ENCODE measurements around the gene KLHL30. TPM values are rescaled to one million over a fixed set of nuclear protein-coding genes. Genes with fewer than 3 reads are reported as not detected.
"Not testable (repeated sequence)": the region's sequence is repeated elsewhere in the genome, so short reads cannot be mapped to it uniquely, and the experiment has no call there.

KLHL30 gene
- total RNA-seq, 1 donor from 2014 or later, result 18.3 TPM

DNA sequence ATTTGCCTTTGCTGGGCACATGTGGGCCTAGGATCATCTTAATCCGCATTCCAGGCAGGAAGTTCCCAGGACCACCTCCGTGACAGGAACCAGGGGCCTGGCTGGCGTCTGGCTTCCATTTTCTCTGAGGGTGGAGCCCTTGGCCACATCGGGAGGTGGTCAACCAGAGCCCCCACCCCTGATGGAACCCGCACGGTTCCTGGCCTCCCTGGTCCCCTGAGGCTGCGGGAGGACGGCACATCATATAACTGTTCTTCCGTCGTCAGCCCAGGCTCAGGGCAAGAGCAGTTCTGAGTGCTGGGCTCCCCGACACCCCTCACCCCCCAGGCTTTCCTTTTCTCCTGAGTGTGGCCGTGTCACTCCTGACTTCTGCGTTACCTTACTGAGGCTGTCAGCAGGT lies 24.9 kb upstream of the KLHL30 start:
- H3K36me3 ChIP-seq (ENCODE audit: control insufficient read depth in 3 of 3, insufficient read depth in 3 of 3, low read length in 3 of 3), result no peaks in the 10 kb centered on the region
- H3K4me1 ChIP-seq (ENCODE audit: control insufficient read depth in 3 of 3, insufficient read depth in 3 of 3, low read length in 3 of 3), result peaks cover 0 to 6% (median 5%) of the 10 kb centered on the region in 3 donors
- no peak overlapping the region for H3K9ac ChIP-seq (ENCODE audit: low read depth in 1 of 3, low read length in 3 of 3)
- peaks cover 0 to 2% (median 0%) of the 10 kb centered on the region in 3 donors for H3K9me3 ChIP-seq (ENCODE audit: control insufficient read depth in 3 of 3, low read length in 3 of 3)
- no peak overlapping the region for H3K4me3 ChIP-seq (ENCODE audit: low read length in 3 of 3)
- H3K27me3 ChIP-seq (ENCODE audit: control insufficient read depth in 3 of 3, insufficient read depth in 3 of 3, low read length in 3 of 3), result peaks cover 0 to 15% (median 11%) of the 10 kb centered on the region in 3 donors
- no peak overlapping the region for H3K27ac ChIP-seq (ENCODE audit: low read depth, low read length)

DNA sequence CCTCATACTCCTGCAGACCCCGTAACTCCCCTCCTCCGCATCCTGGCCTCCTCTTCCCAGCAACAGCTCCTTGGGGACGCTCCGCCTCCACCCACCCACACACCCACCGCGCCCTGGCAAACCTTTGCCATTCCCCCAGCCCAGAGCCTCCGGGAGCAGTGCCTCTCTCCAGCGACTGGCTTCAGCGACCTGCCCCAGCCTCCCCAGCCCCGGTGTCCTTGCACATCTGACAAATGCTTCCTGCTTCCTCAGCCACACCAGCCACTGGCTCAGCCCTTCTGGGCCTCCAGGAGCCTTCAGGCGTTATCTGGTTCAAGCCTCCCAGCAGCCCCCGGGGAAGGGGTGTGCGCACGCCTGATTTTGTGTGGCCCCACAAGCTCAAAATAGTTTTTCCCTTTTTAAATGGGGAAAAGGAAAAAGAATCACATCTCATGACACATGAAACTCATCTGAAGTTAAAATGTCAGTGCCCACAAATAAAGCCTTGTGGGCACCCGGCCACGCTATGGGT lies 24.1 kb upstream of the KLHL30 start:
- Histone ChIP-seq H3K27me3 (ENCODE audit: control insufficient read depth in 3 of 3, insufficient read depth in 3 of 3, low read length in 3 of 3) (peaks cover 0 to 15% (median 11%) of the 10 kb centered on the region in 3 donors), H3K9ac (ENCODE audit: low read depth in 1 of 3, low read length in 3 of 3) (no peak overlapping the region), H3K4me1 (ENCODE audit: control insufficient read depth in 3 of 3, insufficient read depth in 3 of 3, low read length in 3 of 3) (no peaks in the 10 kb centered on the region), H3K36me3 (ENCODE audit: control insufficient read depth in 3 of 3, insufficient read depth in 3 of 3, low read length in 3 of 3) (no peaks in the 10 kb centered on the region), H3K27ac (ENCODE audit: low read depth, low read length) (no peak overlapping the region), H3K9me3 (ENCODE audit: control insufficient read depth in 3 of 3, low read length in 3 of 3) (peaks cover 0 to 2% (median 0%) of the 10 kb centered on the region in 3 donors), H3K4me3 (ENCODE audit: low read length in 3 of 3) (no peak overlapping the region)

DNA sequence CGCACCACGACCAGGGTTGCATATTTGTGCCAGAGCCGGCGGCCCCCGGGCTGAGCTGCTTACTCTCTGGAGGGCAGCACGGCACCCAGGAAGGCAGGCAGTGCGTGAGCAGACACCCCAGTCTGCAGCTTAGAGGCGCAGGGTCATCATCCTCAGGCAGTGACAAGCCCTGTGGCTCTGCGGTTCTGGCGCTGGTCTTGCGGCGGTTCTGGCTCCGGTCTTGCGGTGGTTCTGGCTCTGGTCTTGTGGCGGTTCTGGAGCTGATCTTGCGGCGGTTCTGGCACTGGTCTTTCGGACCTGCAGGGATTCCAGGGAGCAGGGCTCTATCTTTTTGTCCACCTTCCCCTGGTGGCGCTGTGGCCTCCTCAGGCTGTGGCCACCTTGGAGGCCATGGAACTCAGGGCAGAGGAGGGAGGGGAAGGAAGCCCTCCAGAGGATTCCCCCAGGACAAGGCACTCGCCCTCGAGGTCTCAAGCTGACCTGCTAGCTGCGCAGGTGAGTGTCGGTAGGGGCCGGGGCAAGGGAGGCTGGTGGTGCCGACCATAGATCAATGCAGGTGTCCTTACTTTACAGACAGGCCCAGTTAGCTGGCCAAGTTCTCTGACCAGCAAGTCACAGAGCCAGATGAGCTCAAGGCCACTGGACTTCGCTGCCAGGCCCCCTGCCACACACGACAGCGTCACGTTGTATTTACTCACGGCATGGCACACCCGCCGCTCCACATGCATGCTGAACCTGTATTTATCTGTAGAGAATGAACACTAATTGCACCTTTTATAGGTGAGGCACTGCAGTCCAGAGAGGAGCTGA lies 23.4 kb upstream of the KLHL30 start:
- H3K9me3 ChIP-seq (ENCODE audit: control insufficient read depth in 3 of 3, low read length in 3 of 3), result peaks cover 0 to 2% (median 0%) of the 10 kb centered on the region in 3 donors
- no peak overlapping the region for H3K27ac ChIP-seq (ENCODE audit: low read depth, low read length)
- H3K4me3 ChIP-seq (ENCODE audit: low read length in 3 of 3), result no peak overlapping the region
- no peaks in the 10 kb centered on the region for H3K36me3 ChIP-seq (ENCODE audit: control insufficient read depth in 3 of 3, insufficient read depth in 3 of 3, low read length in 3 of 3)
- H3K9ac ChIP-seq (ENCODE audit: low read depth in 1 of 3, low read length in 3 of 3), result no peak overlapping the region
- H3K27me3 ChIP-seq (ENCODE audit: control insufficient read depth in 3 of 3, insufficient read depth in 3 of 3, low read length in 3 of 3), result peaks cover 0 to 15% (median 11%) of the 10 kb centered on the region in 3 donors
- no peaks in the 10 kb centered on the region for H3K4me1 ChIP-seq (ENCODE audit: control insufficient read depth in 3 of 3, insufficient read depth in 3 of 3, low read length in 3 of 3)

DNA sequence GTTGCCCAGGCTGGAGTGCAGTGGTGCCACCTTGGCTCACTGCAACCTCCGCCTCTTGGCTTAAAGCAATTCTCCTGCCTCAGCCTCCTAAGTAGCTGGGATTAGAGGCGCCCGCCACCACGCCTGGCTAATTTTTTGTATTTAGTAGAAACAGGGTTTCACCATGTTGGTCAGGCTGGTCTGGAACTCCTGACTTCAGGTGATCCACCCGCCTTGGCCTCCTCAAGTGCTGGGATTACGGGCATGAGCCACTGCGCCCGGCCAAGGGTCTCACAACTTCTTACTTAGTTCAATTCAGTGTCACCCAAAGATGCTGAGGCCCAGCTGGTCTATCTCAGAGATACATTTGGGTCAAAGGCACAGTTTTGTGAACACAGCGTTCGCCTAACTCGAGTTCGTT lies 22.8 kb upstream of the KLHL30 start:
- H3K9me3 ChIP-seq (ENCODE audit: control insufficient read depth in 3 of 3, low read length in 3 of 3); H3K4me3 ChIP-seq (ENCODE audit: low read length in 3 of 3); H3K9ac ChIP-seq (ENCODE audit: low read depth in 1 of 3, low read length in 3 of 3); H3K27ac ChIP-seq (ENCODE audit: low read depth, low read length); H3K4me1 ChIP-seq (ENCODE audit: control insufficient read depth in 3 of 3, insufficient read depth in 3 of 3, low read length in 3 of 3); H3K36me3 ChIP-seq (ENCODE audit: control insufficient read depth in 3 of 3, insufficient read depth in 3 of 3, low read length in 3 of 3): not testable (repeated sequence)
- peaks cover 0 to 15% (median 11%) of the 10 kb centered on the region in 3 donors for H3K27me3 ChIP-seq (ENCODE audit: control insufficient read depth in 3 of 3, insufficient read depth in 3 of 3, low read length in 3 of 3)

DNA sequence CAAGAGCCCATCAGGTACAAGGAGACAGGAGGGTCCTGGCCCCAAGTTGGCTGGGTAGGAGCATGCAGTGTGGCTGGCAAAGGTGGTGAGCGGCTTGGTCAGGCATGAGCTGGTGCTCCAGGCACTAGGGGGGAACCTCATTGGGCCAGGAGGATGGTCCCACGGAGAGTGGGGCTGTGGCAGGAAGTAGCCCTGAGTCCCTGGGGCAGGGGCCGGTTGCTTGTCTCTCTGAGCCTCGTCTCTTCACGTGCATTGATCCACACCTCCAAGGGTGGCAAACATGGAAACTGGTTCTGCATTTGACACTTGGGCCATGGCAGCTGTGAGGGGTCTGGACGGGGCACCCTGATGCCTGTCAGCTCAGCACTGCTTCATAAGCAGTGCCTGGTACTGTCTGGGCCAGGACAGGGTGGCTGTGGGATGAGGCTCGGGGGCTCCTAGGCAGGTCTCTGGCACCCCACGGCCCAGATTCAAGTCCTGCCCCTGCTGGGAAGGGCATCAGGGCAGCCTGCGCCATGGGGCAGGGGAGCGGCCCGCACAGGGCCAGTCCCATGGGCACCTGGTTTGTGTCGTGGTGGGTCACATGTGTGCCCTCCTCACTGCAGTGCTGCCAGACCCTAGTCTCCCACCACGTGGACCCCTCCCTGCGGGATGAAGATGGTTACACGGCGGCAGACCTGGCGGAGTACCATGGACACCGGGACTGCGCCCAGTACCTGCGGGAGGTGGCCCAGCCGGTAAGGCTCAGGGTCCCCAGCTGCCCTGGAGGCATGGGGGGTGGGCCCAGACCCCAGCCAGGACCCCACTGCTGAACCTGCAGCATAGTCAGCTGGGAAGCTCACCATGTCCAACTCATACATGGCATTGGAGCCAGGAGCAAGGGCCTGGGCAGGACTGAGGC lies 21.9 kb upstream of the KLHL30 start:
- Histone ChIP-seq H3K27me3 (ENCODE audit: control insufficient read depth in 3 of 3, insufficient read depth in 3 of 3, low read length in 3 of 3) (peaks cover 0 to 15% (median 11%) of the 10 kb centered on the region in 3 donors), H3K4me3 (ENCODE audit: low read length in 3 of 3) (no peak overlapping the region), H3K36me3 (ENCODE audit: control insufficient read depth in 3 of 3, insufficient read depth in 3 of 3, low read length in 3 of 3) (no peaks in the 10 kb centered on the region), H3K27ac (ENCODE audit: low read depth, low read length) (no peak overlapping the region), H3K9me3 (ENCODE audit: control insufficient read depth in 3 of 3, low read length in 3 of 3) (peaks cover 0 to 2% (median 0%) of the 10 kb centered on the region in 3 donors), H3K9ac (ENCODE audit: low read depth in 1 of 3, low read length in 3 of 3) (no peak overlapping the region), H3K4me1 (ENCODE audit: control insufficient read depth in 3 of 3, insufficient read depth in 3 of 3, low read length in 3 of 3) (no peaks in the 10 kb centered on the region)

DNA sequence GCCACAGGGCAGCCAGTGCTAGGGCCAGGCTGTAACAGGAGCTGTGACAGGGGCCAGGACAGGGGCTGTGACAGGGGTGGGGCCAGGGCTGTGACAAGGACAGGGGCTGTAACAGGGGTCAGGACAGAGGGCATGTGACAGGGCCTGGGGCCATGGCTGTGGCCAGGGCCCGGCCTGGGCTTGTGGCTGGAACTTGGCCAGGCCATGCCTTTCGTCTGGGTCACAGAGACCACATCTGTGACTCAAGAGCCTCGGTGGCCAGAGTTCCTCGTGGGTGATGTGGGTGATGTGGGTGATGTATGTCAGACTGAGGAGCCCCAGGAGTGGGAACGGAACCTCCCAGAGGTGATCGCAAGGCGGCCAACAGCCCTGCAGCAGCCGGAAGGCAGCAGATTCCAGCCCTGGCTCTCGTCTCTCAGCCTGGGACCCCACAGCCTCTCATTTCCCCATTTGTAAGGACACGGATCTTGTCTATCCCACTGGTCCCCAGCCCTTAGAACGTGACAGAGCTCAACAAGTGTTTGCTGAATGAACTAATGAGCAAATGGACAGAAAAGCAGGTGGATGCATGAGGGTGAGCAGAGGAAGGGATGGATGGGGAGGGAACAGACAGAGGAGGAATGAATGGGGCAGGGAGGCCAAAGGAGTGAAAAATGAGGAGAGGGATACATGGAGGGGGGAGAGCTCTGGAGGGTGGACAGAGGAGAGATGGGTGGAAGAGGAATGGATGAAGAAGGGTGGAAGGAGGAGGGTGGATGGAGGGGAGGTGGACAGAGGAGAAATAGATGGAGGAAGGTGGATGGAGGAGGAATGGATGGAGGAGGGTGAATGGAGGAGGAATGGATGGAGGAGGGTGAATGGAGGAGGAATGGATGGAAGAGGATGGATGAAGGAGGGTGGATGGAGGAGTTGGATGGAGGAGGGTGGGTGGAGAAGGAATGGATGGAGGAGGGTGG lies 21.0 kb upstream of the KLHL30 start:
- H3K4me1 ChIP-seq (ENCODE audit: control insufficient read depth in 3 of 3, insufficient read depth in 3 of 3, low read length in 3 of 3), result no peaks in the 10 kb centered on the region

DNA sequence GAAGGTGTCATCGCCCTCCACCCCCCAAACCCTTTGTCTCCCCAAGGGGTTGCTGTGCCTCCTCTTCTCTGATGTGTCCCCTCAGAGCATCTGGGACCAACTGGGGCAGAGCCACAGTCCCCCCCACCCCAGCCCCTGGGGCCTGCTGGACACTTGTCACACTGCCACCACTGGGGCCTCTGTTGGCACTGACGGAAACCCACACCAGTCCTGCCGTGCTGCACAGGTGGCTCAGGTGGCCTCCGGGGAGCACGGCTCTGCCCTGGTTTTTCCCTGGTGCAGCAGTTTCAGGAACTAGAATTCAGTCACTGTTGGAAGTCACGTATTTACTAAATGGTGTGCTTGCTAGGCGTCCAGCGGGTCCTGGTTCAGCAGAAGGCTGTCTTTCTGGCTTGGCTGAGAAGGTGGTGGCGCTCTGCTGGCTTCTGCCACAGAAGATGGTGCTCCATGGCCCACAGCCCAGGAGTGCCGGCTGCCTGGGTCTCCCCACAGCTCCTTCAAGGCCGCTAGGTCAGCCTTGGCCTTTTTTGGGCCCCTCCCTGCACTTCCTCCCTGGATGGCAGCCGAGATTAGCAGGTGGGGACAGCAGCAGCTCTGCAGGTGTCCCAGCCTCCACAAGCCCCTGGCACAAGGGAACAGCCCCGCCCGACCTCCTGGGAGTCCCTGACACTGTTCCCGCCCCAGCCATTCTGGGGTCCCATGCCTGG lies 18.6 kb upstream of the KLHL30 start:
- H3K4me3 ChIP-seq (ENCODE audit: low read length in 3 of 3), result no peak overlapping the region
- H3K27ac ChIP-seq (ENCODE audit: low read depth, low read length), result no peak overlapping the region
- H3K27me3 ChIP-seq (ENCODE audit: control insufficient read depth in 3 of 3, insufficient read depth in 3 of 3, low read length in 3 of 3), result peaks cover 0 to 15% (median 11%) of the 10 kb centered on the region in 3 donors
- no peaks in the 10 kb centered on the region for H3K9me3 ChIP-seq (ENCODE audit: control insufficient read depth in 3 of 3, low read length in 3 of 3)
- no peaks in the 10 kb centered on the region for H3K36me3 ChIP-seq (ENCODE audit: control insufficient read depth in 3 of 3, insufficient read depth in 3 of 3, low read length in 3 of 3)
- H3K9ac ChIP-seq (ENCODE audit: low read depth in 1 of 3, low read length in 3 of 3), result no peak overlapping the region
- H3K4me1 ChIP-seq (ENCODE audit: control insufficient read depth in 3 of 3, insufficient read depth in 3 of 3, low read length in 3 of 3), result no peaks in the 10 kb centered on the region

More for the DNA sequence above, 21.0 kb upstream of the KLHL30 start:
- H3K27ac ChIP-seq (ENCODE audit: low read depth, low read length), result no peak overlapping the region
- no peak overlapping the region for H3K9ac ChIP-seq (ENCODE audit: low read depth in 1 of 3, low read length in 3 of 3)
- peaks cover 0 to 2% (median 0%) of the 10 kb centered on the region in 3 donors for H3K9me3 ChIP-seq (ENCODE audit: control insufficient read depth in 3 of 3, low read length in 3 of 3)
- H3K27me3 ChIP-seq (ENCODE audit: control insufficient read depth in 3 of 3, insufficient read depth in 3 of 3, low read length in 3 of 3), result peaks cover 0 to 15% (median 11%) of the 10 kb centered on the region in 3 donors
- no peak overlapping the region for H3K4me3 ChIP-seq (ENCODE audit: low read length in 3 of 3)
- no peaks in the 10 kb centered on the region for H3K36me3 ChIP-seq (ENCODE audit: control insufficient read depth in 3 of 3, insufficient read depth in 3 of 3, low read length in 3 of 3)

DNA sequence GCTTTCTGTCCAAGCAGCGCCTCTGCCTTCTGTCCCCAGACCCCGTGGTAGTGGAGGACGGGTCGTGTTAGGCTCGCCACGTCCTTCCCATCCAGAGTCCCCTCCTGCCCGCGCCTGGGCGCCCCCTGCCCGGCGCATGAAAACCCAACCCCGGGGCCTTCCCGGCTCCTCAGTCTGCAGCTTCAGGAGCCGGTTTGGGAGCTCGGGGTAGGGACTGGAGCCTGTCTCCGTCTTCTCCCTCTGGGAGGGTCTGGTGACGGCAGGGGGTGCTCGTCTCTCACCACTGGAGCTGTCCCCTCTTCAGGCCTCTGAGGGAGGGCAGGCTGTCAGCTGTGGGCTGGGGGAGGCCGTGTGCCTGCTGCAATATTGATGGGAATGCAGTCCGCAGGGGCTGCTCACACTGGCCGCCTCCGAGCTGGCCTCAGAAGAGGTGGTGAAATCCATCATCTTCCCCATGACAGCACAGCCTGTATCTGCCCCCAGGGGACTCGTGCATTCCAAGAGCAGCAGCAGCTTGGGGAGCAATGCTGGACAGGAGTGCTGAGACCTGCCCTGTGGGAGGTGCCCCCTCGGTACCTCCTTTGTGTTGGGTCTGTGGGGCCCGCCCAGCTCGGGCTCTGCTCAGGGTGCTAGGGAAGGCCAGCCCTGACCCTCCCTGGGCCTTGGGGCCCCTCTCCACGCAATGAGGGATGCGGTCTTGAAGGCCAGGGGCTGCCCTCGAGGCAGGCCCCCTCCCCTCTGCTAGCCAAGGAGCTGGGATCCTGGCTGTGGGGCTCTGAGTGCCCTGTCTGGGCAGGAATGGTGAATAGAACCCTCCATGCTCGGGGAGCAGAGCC lies 17.8 kb upstream of the KLHL30 start:
- Histone ChIP-seq H3K9me3 (ENCODE audit: control insufficient read depth in 3 of 3, low read length in 3 of 3) (no peaks in the 10 kb centered on the region), H3K9ac (ENCODE audit: low read depth in 1 of 3, low read length in 3 of 3) (no peak overlapping the region), H3K27ac (ENCODE audit: low read depth, low read length) (no peak overlapping the region), H3K4me1 (ENCODE audit: control insufficient read depth in 3 of 3, insufficient read depth in 3 of 3, low read length in 3 of 3) (no peaks in the 10 kb centered on the region), H3K36me3 (ENCODE audit: control insufficient read depth in 3 of 3, insufficient read depth in 3 of 3, low read length in 3 of 3) (no peaks in the 10 kb centered on the region), H3K27me3 (ENCODE audit: control insufficient read depth in 3 of 3, insufficient read depth in 3 of 3, low read length in 3 of 3) (peaks cover 0 to 15% (median 11%) of the 10 kb centered on the region in 3 donors), H3K4me3 (ENCODE audit: low read length in 3 of 3) (no peak overlapping the region)

Data from skeletal muscle tissue (tissue), 4 donors.